NCI-H82 treated with DMSO at 0.1 percent for 48 hours (cell line): ENCODE data around the gene PTGFR.
A peak's percentile ranks its signal among the peaks of the same experiment; 100 is the strongest.

Experiments
- DNase-seq: peaks from one replicate; lab custom pipeline; 2025; ENCODE audit not compliant: unreplicated experiment; lab: John Stamatoyannopoulos, UW

PTGFR gene

DNA sequence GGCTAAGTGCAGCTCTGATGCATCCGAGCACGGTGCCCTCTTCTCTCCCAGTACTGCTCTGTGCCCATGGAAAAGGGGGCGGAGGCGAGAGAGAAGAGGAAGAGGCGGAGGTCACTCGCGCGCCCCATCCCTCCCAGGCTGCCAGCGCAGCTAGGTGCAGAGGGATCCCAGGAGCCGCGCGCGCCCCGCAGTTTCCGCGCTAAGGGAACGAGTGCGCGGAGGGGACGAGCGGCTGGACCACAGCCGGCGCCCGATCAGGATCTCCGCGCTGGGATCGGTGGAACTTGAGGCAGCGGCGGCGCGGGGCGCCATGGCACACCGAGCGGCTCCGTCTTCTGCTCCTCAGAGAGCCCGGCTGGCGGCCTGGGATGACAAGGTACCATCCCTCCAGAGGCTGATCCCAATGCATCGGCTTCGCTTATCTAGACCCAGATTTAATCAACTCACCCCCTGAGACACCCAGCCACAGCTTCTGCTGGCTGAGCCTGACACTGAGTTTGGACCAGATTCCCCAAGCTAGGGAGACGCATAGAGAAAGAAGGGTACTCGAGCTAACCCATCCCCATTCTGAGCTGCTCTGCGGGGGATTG is at the start of gene PTGFR:
Gene PTGFR (plus strand): TSS at position 114 of the 590 bp plus-strand sequence. CDS start 1,770 bp downstream, outside the sequence.
- DNase-seq: no peak

DNA sequence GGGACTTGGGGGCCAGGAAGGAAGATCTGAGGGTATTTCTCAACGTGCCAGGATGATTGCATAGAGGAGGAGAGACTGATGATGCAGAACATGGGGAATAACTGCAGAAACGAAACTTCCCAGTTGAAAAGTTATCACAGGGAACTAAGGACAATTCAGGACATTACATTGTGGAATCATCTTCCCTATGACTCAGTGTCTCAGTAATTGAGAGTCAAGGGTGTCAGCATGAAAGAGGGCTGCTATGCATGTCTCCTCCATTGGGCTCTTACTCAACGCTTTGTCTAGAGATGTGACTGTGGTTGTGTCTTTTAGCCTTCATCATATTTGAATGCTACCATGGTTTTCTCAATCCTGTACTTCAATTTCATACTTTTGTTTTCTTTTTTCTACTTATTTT is 48.9 kb upstream of the PTGFR start:
- DNase-seq: no peak

GRCh38 chr1:78447086-78447485 is 43.7 kb upstream of the PTGFR start:
- no peak for DNase-seq

DNA sequence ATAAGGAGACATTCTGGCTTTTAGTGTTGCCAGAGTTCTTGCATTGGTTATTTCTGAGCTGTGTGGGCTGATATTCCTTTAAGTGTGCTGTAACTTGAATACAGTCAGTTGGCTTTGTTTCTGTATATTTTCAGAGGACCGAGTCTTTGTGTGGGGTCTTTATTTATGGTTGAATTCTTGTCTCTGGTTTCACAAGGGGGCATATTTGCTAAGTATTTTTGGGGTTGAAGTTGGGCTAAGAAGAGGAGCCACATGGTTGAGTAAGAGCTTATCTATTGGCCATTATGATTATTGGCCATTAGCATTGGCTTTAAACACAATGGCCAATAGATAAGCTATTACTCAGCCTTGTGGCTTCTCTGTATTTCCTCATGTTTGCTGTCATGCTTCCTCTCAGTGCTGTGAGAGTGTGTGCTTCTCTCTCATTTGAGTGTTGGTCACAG is 26.3 kb upstream of the PTGFR start:
- no peak for DNase-seq

DNA sequence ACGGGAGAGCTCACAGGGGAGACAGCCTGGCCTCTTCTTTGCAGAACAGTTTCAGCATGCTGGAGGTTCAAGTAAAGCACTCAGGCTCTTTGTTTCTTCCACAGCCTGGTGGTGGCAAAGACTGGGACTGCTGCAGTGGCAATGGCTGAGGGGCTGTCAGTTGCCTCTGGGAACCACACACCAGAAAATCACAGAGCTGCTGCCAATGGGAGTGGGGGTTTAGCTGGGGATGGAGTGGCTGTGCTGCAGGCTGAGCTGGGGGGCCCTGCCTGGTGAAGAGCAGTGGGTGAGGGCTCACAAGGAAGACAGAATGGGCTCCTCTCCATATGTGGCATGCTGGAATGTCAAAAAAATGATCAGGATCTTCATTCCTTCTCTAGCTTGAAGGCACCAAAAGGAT is 25.6 kb upstream of the PTGFR start:
- DNase-seq: no peak

GRCh38 chr1:78468521-78468920 is 22.3 kb upstream of the PTGFR start:
- no peak for DNase-seq

DNA sequence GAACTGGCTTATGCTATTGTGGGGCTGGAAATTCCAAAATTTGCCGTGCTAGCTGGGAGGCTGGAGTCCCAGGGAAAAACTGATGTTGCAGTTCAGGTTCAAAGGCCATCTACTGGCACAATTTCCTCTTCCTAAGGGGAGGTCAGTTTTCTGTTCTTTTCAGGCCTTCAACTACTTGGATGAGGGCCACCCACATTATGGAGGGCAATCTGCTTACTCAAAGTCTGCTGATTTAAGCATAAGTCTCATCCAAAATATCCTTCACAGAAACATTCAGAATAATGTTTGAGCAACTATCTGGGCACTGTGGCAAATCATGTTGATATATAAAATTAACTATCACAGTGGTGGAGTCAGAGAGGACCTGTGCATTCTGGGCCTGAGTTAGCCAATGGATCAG is 21.2 kb upstream of the PTGFR start:
- DNase-seq: no peak

DNA sequence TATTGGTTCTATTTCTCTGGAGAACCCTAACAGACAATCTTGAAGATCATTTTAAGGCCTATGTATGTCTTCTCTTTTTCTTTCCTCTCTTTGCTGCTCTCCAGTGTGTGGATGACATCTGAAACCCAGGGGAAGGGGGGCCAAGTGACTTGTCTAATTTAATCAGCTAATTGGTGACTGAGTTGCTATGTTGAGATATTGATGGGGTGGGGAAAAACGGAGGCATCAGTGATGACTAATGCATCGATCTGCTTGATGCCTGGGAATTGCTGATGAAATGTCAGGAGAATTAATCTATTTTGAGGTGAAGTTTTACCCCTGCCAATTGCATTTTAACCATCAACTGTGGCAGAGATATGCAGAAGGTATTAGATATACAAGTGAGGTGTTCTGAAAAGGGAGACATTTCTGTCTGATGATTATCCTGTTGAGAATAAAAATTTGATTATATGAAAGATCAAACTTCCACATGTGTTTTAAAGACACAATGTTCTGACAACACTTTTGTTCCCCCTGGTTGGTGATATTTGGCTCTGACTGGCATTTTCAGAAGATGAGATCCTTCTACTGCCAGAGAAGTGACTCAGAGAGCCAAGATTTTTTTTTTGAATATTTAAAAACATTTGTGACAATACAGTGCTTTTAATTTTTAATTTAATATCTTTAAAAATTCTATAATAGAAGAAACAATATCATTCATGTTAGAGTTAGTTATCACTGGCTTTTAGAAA is 18.7 kb upstream of the PTGFR start:
- DNase-seq: no peak

DNA sequence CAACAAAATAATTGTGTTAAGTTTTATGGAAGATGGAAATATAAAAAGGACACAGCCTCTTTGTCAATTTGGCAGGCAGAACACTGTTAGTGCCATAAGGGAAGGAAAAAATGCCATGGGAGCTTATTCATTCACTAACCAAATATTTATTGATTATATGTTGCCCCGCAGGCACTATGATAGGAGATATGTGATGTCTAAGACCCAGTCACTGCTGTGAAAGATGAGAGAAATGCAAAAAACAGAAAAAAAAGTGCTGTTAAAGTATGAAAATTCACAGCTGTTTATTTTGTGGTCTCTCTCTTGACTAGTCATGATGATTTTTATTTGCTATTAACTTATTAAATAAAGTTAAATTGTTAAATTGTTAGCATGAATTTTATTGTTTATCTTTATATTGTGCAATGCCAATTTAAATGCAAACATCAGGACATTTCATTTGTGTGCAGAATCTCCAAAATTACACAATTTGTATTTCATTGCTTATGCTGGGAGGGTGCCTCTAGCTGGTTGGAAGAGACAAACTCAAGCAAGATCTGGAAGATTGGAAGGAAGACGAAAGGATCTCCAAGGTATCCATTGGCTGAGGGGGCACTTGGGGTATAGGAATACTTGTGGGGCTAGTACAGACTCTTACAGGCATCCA is 17.8 kb upstream of the PTGFR start:
- DNase-seq: no peak

DNA sequence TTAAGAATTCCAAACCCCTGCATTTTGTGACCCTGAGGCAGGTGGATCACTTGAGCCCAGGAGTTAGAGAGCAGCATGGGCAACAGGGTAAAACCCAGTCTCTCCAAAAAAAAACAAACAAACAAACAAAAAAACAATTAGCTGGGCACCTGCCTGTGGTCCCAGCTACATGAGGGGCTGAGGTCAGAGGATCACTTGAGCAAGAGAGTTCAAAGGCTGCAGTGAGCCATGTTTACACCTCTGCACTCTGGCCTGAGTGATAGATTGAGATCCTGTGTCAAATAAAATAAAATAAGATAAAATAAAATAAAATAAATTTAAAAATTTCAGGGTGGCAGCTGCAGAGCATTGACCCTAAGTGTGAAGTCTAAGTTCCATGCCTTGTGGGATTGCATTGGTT is 16.7 kb upstream of the PTGFR start:
- no peak for DNase-seq

DNA sequence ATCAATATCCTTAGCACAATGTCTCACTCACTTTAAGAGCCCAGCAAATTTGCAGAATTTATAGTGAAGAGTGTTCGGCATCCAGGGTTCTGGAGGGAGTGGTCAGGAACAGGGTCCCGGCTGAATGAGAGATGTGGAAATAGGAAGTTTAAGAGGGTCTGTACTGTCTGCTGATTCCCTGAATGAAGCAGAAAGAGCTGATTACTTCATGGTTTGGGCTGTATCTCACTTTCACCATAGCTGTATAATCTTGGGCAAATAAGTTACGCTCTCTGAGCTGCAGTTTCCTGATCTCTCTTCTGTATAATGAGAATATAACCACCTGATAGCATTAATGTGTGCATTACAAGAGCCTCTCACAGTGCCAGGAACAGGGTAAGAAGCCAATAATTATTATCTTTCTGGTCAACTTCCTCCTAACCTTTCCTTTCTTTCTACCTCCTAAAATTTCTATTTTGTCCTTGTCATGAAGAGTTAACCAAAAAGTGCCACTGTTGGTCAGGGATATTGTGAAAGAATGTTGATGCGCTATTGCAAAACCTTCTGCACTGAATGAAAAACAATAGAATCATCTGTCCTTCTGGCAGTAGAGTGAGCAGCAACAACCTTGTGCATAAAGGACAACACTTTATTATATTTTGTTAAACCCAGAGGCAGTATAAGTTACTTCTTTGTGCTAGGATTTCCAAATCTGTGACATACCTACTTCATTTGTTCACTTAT is 14.7 kb upstream of the PTGFR start:
- no peak for DNase-seq

DNA sequence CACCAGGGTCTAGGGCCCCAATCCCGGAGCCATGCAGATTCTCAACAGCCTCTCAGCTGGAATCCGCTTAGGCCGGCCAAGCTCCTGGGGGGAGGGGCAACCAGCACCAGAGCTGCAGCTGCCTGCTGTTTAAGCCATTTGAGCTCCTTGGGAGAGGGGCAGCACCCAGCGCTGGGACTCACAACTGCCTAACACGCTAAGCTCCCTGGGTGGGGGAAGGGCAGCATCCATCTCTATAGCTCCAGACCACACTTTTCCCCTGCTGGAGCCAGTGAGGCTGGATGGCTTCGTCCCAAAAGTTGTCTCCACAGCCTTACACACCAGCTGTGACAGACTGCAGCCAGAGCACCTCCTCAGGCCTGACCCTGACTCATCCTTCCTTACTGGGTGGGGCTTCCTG is 6.9 kb upstream of the PTGFR start:
- peak; percentile 88 for DNase-seq

DNA sequence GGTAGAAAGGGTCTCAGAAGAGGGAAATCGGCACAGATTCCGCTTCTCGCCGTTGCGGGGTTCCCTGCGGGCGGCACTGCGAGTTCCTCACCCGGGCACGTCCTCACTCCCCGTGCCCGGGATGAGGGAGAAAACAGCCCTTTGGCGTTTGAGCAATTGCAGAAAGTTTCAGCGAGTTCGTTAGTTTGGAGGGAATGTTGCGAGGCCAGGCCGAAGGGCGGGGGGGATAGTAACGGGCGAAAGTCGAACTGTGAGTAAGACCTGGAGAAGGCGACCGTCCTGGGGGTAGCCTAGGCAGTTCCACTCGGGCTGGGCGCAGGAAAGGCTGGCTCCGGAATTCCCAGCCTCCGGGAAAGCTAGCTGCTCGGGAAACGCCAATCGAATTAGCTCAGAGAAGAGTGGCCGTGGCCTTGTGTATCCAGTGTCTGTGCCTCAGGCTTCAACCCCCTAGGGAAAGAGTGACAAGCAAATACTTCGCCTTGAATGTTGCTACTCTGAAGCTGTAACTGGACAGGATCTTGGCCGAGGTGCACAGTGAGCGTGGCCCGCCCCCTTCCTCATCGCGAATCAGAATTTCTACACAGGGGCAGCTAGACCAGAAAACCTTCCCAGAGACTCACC is 787 bp downstream of the PTGFR start:
- DNase-seq: peak; percentile 34

GRCh38 chr1:78492386-78492950 is 1.7 kb downstream of the PTGFR start:
- DNase-seq: peak; percentile 41

GRCh38 chr1:78493451-78493850 is 2.7 kb downstream of the PTGFR start:
- DNase-seq: no peak

DNA sequence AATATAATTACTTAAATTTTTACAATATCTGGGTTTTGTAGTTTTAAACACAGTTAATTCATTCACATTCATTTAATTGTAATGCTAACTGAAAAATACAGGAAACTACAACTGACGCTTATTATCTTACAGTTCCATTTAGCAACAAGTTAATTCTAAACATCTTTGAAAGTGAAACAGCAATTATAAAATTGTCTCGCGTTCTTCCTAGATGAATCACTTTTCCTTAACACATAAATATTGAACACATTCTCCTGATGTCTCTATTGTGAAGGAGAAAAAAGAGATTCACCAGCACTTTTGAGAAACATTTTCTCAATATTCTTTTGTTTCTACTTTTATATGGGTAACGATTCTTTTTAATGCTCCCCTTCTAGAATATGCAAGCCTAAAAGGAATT is 6.4 kb downstream of the PTGFR start:
- DNase-seq: no peak

- no peak for DNase-seq
Measured at GRCh38 chr1:78500529-78500928, 9.8 kb downstream of the PTGFR start.

GRCh38 chr1:78501203-78501602 is 10.4 kb downstream of the PTGFR start:
- no peak for DNase-seq

- no peak for DNase-seq
Measured at GRCh38 chr1:78511334-78511733, 20.6 kb downstream of the PTGFR start.

- no peak for DNase-seq
Measured at GRCh38 chr1:78516716-78517115, 25.9 kb downstream of the PTGFR start.

DNA sequence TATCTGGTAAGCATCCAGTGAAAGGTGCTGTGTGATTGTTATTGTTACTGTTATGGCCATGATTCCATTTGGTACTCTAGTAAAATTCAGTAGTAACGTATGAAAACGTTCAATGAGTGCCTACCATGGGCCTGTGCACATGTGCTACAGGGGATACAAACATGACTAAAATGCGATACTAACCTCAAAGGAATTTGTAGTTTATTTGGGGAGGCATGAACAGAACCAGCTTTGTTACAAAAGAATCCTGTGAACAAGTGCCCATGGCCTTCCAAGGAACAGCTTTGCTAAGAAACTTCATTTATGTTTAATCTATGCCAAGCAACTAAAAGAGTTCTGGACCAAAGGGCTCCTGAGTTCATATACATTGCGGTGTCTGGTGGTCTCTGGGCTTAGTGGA is 28.7 kb downstream of the PTGFR start:
- no peak for DNase-seq
